HepG2 (cell line): ENCODE results near the gene SERTAD1. TPM values are rescaled to one million over a fixed set of nuclear protein-coding genes. Genes with fewer than 3 reads are reported as not detected.
A peak's percentile ranks its signal among the peaks of the same experiment; 100 is the strongest.

ENCODE experiments used
- CBX1 ChIP-seq: IDR thresholded peaks from one replicate; pipeline ENCODE4 v1.6.1; 2016; ENCODE audit warnings: antibody characterized with exemption, low read depth
- ETV5 ChIP-seq: IDR thresholded peaks from 2 replicates; pipeline ENCODE4 v1.6.1; 2018; ENCODE audit warnings: missing biosample characterization, missing genetic modification reagents, inconsistent platforms, borderline replicate concordance
- HDAC2 ChIP-seq: sonication (generic); formaldehyde crosslinking; IDR thresholded peaks from 2 replicates; pipeline ENCODE4 v1.4.0; 2020; ENCODE audit warnings: missing genetic modification reagents
- HOXA9 ChIP-seq: sonication (generic); formaldehyde crosslinking; IDR thresholded peaks from 2 replicates; pipeline ENCODE4 v1.8.1; 2022; ENCODE audit warnings: missing genetic modification reagents, mild to moderate bottlenecking, moderate library complexity, borderline replicate concordance
- KDM6A ChIP-seq: IDR thresholded peaks from 2 replicates; pipeline ENCODE4 v1.6.1; 2016; ENCODE audit warnings: low read depth
- MAFF ChIP-seq: IDR thresholded peaks from 2 replicates; pipeline ENCODE4 v1.6.1; 2011; ENCODE audit warnings: low read depth, low read length, improper control_type of control experiment
- MED8 ChIP-seq: sonication (generic); formaldehyde crosslinking; IDR thresholded peaks from 2 replicates; pipeline ENCODE4 v1.8.1; 2023; ENCODE audit warnings: mild to moderate bottlenecking, missing genetic modification reagents; ENCODE audit not compliant: insufficient replicate concordance
- RORA ChIP-seq: sonication (generic); formaldehyde crosslinking; IDR thresholded peaks from 2 replicates; pipeline ENCODE4 v1.5.0; 2020; ENCODE audit warnings: mild to moderate bottlenecking, missing genetic modification reagents, moderate library complexity
- SALL2 ChIP-seq: sonication (generic); formaldehyde crosslinking; IDR thresholded peaks from 2 replicates; pipeline ENCODE4 v1.8.1; 2023; ENCODE audit warnings: mild to moderate bottlenecking, missing genetic modification reagents, inconsistent platforms
- SETDB1 ChIP-seq: sonication (generic); formaldehyde crosslinking; IDR thresholded peaks from 2 replicates; pipeline ENCODE4 v1.5.1; 2020; ENCODE audit warnings: missing genetic modification reagents, mild to moderate bottlenecking, borderline replicate concordance
- SMC3 ChIP-seq: IDR thresholded peaks from 2 replicates; pipeline ENCODE4 v1.6.1; 2011; ENCODE audit warnings: low read length, improper control_type of control experiment
- SOX13 ChIP-seq, 3 experiments: fragments of 450-650 bp in 1 of 3; sonication (generic) in 1 of 3; formaldehyde crosslinking in 1 of 3; IDR thresholded peaks in 2 of 3; conservative IDR thresholded peaks in 1 of 3; 2 replicates each; pipeline versions ENCODE4 v1.5.0 to v1.6.1; 2016 to 2020; ENCODE audit warnings: antibody characterized with exemption in 1 of 3, mild to moderate bottlenecking in 1 of 3, missing compliant biosample characterization in 1 of 3, missing genetic modification reagents in 1 of 3, moderate library complexity in 1 of 3
- SP4 ChIP-seq: sonication (generic); formaldehyde crosslinking; IDR thresholded peaks from 2 replicates; pipeline ENCODE4 v1.8.1; 2023; ENCODE audit warnings: mild to moderate bottlenecking, missing genetic modification reagents
- STAG1 ChIP-seq: sonication (generic); formaldehyde crosslinking; IDR thresholded peaks from 2 replicates; pipeline ENCODE4 v1.4.0; 2020; ENCODE audit warnings: missing genetic modification reagents
- YEATS4 ChIP-seq: sonication (generic); formaldehyde crosslinking; IDR thresholded peaks from 2 replicates; pipeline ENCODE4 v1.4.0; 2020; ENCODE audit warnings: missing genetic modification reagents, borderline replicate concordance
- ZFP41 ChIP-seq: sonication (generic); formaldehyde crosslinking; IDR thresholded peaks from 2 replicates; pipeline ENCODE4 v1.4.0; 2020; ENCODE audit warnings: mild to moderate bottlenecking, missing genetic modification reagents, borderline replicate concordance
- ZNF143 ChIP-seq: sonication (generic); formaldehyde crosslinking; IDR thresholded peaks from 2 replicates; pipeline ENCODE4 v1.4.0; 2020; ENCODE audit warnings: missing genetic modification reagents
- ZNF235 ChIP-seq: sonication (generic); formaldehyde crosslinking; IDR thresholded peaks from 2 replicates; pipeline ENCODE4 v1.8.1; 2023; ENCODE audit warnings: mild to moderate bottlenecking, missing genetic modification reagents, borderline replicate concordance
- ZNF326 ChIP-seq: sonication (generic); formaldehyde crosslinking; IDR thresholded peaks from 2 replicates; pipeline ENCODE4 v1.4.0; 2020; ENCODE audit warnings: missing genetic modification reagents, borderline replicate concordance
- polyA plus RNA-seq, 8 experiments: library from polyadenylated mRNA; depleted of rRNA in 3 of 8; stranded (reverse) in 7 of 8; unstranded in 1 of 8; fragments of >200 nt; fragmentation: Illumina TruSeq in 4 of 8; extraction: Trizol in 4 of 8; gene quantifications; 2 replicates each; pipeline versions ENCODE4 v1.2.1 to v1.2.3, GENCODE V29; 2011 to 2016; ENCODE audit warnings: low read depth in 4 of 8, missing spikeins in 1 of 8, mixed read lengths in 1 of 8; ENCODE audit not compliant: insufficient read depth in 1 of 8
- total RNA-seq, 5 experiments: library from RNA; depleted of rRNA; stranded (reverse); fragments of >200 nt; fragmentation: Illumina TruSeq; extraction: Trizol; gene quantifications; 2 replicates each; pipeline ENCODE4 v1.2.3, GENCODE V29; 2016; ENCODE audit warnings: low read depth in 1 of 5
- TF ChIP-seq, protein P1 (sequence below): sonication (generic); formaldehyde crosslinking; IDR thresholded peaks from 2 replicates; pipeline ENCODE4 v1.8.1; 2023; ENCODE audit warnings: mild to moderate bottlenecking, missing genetic modification reagents
- TF ChIP-seq, protein P2 (sequence below): sonication (generic); formaldehyde crosslinking; IDR thresholded peaks from 2 replicates; pipeline ENCODE4 v1.9.0; 2022; ENCODE audit warnings: missing genetic modification reagents, mild to moderate bottlenecking, borderline replicate concordance
- TF ChIP-seq, protein P3 (sequence below): IDR thresholded peaks from 2 replicates; pipeline ENCODE4 v1.6.1; 2016; ENCODE audit warnings: low read depth, missing genetic modification reagents, missing compliant biosample characterization

The SERTAD1 gene
- total and polyA plus RNA-seq, 2 of the 13 experiments (the other 11 are each of a cell fraction or from before 2014, with no cell fraction given): 4.3 to 4.5 TPM

DNA sequence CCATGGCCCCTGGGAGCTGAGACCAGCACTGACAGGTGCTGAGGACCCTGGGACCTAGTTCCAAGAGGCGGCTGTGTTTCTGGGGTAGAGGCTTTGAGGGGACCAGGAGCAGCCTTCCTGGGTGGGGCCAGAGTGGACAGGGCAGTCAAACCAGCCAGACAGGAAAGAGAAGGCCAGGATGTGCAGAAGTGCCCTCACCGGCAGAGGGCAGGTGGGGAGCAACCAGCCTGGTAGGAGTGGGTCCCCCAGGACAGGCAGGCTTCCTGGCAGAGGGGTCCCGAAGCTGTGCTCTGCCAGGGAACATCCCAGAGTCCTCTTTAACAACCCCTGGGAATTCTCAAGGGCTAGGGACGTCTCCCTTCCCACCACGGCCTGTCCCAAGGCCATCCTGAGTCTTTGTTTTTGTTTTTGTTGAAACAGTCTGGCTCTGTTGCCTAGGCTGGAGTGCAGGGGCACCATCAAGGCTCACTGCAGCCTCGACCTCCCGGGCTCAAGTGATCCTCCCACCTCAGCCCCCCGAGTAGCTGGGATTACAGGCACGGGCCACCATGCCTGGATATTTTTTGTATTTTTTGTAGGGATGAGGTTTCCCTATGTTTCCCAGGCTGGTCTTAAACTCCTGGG is 32.8 kb downstream of the SERTAD1 start (continued):
- TF ChIP-seq ZNF326 (CRISPR knock-in tag) (no peak), SP4 (CRISPR knock-in tag) (no peak), ZNF235 (CRISPR knock-in tag) (no peak), SALL2 (CRISPR knock-in tag) (no peak), KDM6A (no peak), YEATS4 (CRISPR knock-in tag) (no peak), RORA (CRISPR knock-in tag) (no peak), STAG1 (CRISPR knock-in tag) (peak; percentile 69), SMC3 (peak; percentile 27; the same call in 1 of the 2 replicates), MAFF (no peak), SOX13 (IDR thresholded peaks at IDR 0.05) (no peak), SOX13 (CRISPR knock-in tag; conservative IDR thresholded peaks at IDR 0.05 in 1 of 2, IDR thresholded peaks at IDR 0.05 in 1 of 2) (no peak), CBX1 (no peak), SETDB1 (CRISPR knock-in tag) (no peak), ZFP41 (CRISPR knock-in tag) (no peak), HOXA9 (no peak), ZNF143 (CRISPR knock-in tag) (no peak), MED8 (no peak), ETV5 (CRISPR knock-in tag) (0 out of 2 replicates have a peak, but pooled peaks have one; percentile 20), HDAC2 (CRISPR knock-in tag) (no peak)
- TF ChIP-seq, protein P1, sequence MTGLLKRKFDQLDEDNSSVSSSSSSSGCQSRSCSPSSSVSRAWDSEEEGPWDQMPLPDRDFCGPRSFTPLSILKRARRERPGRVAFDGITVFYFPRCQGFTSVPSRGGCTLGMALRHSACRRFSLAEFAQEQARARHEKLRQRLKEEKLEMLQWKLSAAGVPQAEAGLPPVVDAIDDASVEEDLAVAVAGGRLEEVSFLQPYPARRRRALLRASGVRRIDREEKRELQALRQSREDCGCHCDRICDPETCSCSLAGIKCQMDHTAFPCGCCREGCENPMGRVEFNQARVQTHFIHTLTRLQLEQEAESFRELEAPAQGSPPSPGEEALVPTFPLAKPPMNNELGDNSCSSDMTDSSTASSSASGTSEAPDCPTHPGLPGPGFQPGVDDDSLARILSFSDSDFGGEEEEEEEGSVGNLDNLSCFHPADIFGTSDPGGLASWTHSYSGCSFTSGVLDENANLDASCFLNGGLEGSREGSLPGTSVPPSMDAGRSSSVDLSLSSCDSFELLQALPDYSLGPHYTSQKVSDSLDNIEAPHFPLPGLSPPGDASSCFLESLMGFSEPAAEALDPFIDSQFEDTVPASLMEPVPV: no peak
- TF ChIP-seq, protein P2, sequence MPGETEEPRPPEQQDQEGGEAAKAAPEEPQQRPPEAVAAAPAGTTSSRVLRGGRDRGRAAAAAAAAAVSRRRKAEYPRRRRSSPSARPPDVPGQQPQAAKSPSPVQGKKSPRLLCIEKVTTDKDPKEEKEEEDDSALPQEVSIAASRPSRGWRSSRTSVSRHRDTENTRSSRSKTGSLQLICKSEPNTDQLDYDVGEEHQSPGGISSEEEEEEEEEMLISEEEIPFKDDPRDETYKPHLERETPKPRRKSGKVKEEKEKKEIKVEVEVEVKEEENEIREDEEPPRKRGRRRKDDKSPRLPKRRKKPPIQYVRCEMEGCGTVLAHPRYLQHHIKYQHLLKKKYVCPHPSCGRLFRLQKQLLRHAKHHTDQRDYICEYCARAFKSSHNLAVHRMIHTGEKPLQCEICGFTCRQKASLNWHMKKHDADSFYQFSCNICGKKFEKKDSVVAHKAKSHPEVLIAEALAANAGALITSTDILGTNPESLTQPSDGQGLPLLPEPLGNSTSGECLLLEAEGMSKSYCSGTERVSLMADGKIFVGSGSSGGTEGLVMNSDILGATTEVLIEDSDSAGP (CRISPR knock-in tag): 0 out of 2 replicates have a peak, but pooled peaks have one; percentile 46
- TF ChIP-seq, protein P3, sequence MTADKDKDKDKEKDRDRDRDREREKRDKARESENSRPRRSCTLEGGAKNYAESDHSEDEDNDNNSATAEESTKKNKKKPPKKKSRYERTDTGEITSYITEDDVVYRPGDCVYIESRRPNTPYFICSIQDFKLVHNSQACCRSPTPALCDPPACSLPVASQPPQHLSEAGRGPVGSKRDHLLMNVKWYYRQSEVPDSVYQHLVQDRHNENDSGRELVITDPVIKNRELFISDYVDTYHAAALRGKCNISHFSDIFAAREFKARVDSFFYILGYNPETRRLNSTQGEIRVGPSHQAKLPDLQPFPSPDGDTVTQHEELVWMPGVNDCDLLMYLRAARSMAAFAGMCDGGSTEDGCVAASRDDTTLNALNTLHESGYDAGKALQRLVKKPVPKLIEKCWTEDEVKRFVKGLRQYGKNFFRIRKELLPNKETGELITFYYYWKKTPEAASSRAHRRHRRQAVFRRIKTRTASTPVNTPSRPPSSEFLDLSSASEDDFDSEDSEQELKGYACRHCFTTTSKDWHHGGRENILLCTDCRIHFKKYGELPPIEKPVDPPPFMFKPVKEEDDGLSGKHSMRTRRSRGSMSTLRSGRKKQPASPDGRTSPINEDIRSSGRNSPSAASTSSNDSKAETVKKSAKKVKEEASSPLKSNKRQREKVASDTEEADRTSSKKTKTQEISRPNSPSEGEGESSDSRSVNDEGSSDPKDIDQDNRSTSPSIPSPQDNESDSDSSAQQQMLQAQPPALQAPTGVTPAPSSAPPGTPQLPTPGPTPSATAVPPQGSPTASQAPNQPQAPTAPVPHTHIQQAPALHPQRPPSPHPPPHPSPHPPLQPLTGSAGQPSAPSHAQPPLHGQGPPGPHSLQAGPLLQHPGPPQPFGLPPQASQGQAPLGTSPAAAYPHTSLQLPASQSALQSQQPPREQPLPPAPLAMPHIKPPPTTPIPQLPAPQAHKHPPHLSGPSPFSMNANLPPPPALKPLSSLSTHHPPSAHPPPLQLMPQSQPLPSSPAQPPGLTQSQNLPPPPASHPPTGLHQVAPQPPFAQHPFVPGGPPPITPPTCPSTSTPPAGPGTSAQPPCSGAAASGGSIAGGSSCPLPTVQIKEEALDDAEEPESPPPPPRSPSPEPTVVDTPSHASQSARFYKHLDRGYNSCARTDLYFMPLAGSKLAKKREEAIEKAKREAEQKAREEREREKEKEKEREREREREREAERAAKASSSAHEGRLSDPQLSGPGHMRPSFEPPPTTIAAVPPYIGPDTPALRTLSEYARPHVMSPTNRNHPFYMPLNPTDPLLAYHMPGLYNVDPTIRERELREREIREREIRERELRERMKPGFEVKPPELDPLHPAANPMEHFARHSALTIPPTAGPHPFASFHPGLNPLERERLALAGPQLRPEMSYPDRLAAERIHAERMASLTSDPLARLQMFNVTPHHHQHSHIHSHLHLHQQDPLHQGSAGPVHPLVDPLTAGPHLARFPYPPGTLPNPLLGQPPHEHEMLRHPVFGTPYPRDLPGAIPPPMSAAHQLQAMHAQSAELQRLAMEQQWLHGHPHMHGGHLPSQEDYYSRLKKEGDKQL (CRISPR knock-in tag): no peak
